Fibroblast of lung (primary cell): Measurements from ENCODE around the gene TLK2. TPM values are rescaled to one million over a fixed set of nuclear protein-coding genes. Genes with fewer than 3 reads are reported as not detected.
"Not testable (repeated sequence)": the region's sequence is repeated elsewhere in the genome, so short reads cannot be mapped to it uniquely, and the experiment has no call there.

Experiments
- DNase-seq, 2 donors: peaks; one replicate each; pipeline versions ENCODE4 v3.0.0 to v3.0.0-alpha.2; 2010; ENCODE audit warnings: low read depth in 2 of 2
- H2AFZ ChIP-seq: 2 replicates; pipeline ENCODE4 v1.5.1; 2012; ENCODE audit warnings: low read length, control low read depth, inconsistent platforms
- H3K27ac ChIP-seq: 2 replicates; pipeline ENCODE4 v1.5.1; 2011; ENCODE audit warnings: low read length, control low read depth; ENCODE audit not compliant: insufficient read depth
- H3K27me3 ChIP-seq: 2 replicates; pipeline ENCODE4 v1.5.1; 2011; ENCODE audit warnings: mild to moderate bottlenecking, low read length; ENCODE audit not compliant: control insufficient read depth, insufficient read depth
- H3K36me3 ChIP-seq: 2 replicates; pipeline ENCODE4 v1.5.1; 2011; ENCODE audit warnings: low read length; ENCODE audit not compliant: control insufficient read depth, insufficient read depth
- H3K4me1 ChIP-seq: 2 replicates; pipeline ENCODE4 v1.5.1; 2011; ENCODE audit warnings: low read length; ENCODE audit not compliant: control insufficient read depth, insufficient read depth; ENCODE audit errors: extremely low read depth
- H3K4me2 ChIP-seq: 2 replicates; pipeline ENCODE4 v1.5.1; 2011; ENCODE audit warnings: low read length, control low read depth; ENCODE audit not compliant: insufficient read depth; ENCODE audit errors: extremely low read depth
- H3K4me3 ChIP-seq, 4 experiments: fragments of 200-600 bp in 1 of 4; sonication (generic) in 1 of 4; replicated peaks in 1 of 4; 2 replicates each; pipeline ENCODE4 v1.5.1; 2011 to 2016; ENCODE audit warnings: low read length in 4 of 4, low read depth in 3 of 4, mild to moderate bottlenecking in 3 of 4, control low read depth in 2 of 4, inconsistent platforms in 1 of 4, mixed read lengths in 1 of 4; ENCODE audit not compliant: insufficient read depth in 1 of 4; ENCODE audit errors: control extremely low read depth in 1 of 4
- H3K79me2 ChIP-seq: 2 replicates; pipeline ENCODE4 v1.5.1; 2012; ENCODE audit warnings: mild to moderate bottlenecking, low read length, inconsistent platforms; ENCODE audit not compliant: control insufficient read depth, insufficient read depth
- H3K9ac ChIP-seq: 2 replicates; pipeline ENCODE4 v1.5.1; 2011; ENCODE audit warnings: mild to moderate bottlenecking, low read length, control low read depth; ENCODE audit not compliant: insufficient read depth
- H3K9me3 ChIP-seq: 2 replicates; pipeline ENCODE4 v1.5.1; 2012; ENCODE audit warnings: low read depth, low read length; ENCODE audit not compliant: control insufficient read depth, insufficient read depth
- H4K20me1 ChIP-seq: 2 replicates; pipeline ENCODE4 v1.5.1; 2011; ENCODE audit warnings: low read length; ENCODE audit not compliant: control insufficient read depth, insufficient read depth; ENCODE audit errors: extremely low read depth
- CTCF ChIP-seq, 2 donors: IDR thresholded peaks in 1 of 2; conservative IDR thresholded peaks in 1 of 2; 1 replicate in 1 of 2; 2 replicates in 1 of 2; pipeline ENCODE4 v1.5.1; 2011 to 2012; ENCODE audit warnings: low read length in 2 of 2, control low read depth in 1 of 2, inconsistent platforms in 1 of 2, low read depth in 1 of 2, mild to moderate bottlenecking in 1 of 2
- EZH2 ChIP-seq: IDR thresholded peaks from 2 replicates; pipeline ENCODE4 v1.5.1; 2012; ENCODE audit warnings: low read length, control low read depth, mild to moderate bottlenecking; ENCODE audit errors: missing control alignments
- polyA plus RNA-seq, 2 donors: library from polyadenylated mRNA; depleted of rRNA in 1 of 2; stranded (reverse) in 1 of 2; unstranded in 1 of 2; fragments of >200 nt; gene quantifications; 2 replicates each; pipeline ENCODE4 v1.2.1, GENCODE V29; 2011 to 2012; ENCODE audit warnings: missing spikeins in 1 of 2
- total RNA-seq: library from RNA; depleted of rRNA; stranded (reverse); fragments of >200 nt; gene quantifications from 2 replicates; pipeline ENCODE4 v1.2.1, GENCODE V29; 2014

The TLK2 gene
- total and polyA plus RNA-seq, 2 donors (not counting 1 experiment from before 2014, with no cell fraction given), result 55.5 to 63.9 TPM

DNA sequence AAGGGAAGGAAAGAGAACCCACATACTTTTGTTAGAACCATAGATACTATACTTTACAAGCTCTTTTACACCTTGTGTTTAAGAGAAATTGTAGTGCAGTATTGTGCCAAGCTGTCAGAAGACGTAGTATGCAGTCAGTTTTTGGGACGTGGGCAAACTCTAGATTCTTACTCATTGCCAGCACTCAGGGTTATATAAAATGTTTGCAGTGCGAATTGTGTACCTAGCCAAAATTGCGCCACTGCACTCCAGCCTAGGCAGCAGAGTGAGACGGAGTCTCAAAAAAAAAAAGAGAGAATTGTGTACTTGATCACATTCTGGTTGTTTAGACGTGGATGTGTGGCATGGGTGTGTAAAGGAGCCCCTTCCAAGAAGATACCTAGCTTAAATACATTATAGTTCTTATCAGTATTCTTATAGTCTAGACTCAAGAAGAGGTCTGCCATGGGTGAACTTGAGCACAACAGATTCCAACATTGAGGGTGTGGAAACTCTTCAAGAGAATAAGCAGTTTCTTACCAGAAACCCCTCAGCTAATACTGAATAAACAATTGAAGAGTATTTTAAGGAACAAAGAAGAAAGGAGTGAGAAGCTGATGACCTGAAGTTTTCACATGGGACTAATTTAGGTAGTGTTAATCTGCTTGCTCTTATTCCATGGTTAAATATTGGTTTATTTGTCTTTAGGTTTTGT is 121.5 kb downstream of the TLK2 start:
- TF ChIP-seq CTCF (conservative IDR thresholded peaks at IDR 0.05 in 1 of 2, IDR thresholded peaks at IDR 0.05 in 1 of 2; ENCODE audit: low read depth in 1 of 2, low read length in 2 of 2) (no peak), EZH2 (no peak)
- Histone ChIP-seq H4K20me1 (no peaks in the 10 kb centered on the region), H3K4me1 (no peaks in the 10 kb centered on the region), H3K36me3 (peaks cover 7% of the 10 kb centered on the region), H3K9ac (no peak overlapping the region), H3K27me3 (no peaks in the 10 kb centered on the region), H3K4me2 (no peak overlapping the region), H3K79me2 (no peaks in the 10 kb centered on the region), H3K27ac (no peak overlapping the region), H3K9me3 (no peaks in the 10 kb centered on the region), H3K4me3 (no peak overlapping the region), H2AFZ (no peak overlapping the region)
- DNase-seq, result no peak

- Histone ChIP-seq H3K4me2 (no peak overlapping the region), H3K9me3 (no peaks in the 10 kb centered on the region), H4K20me1 (no peaks in the 10 kb centered on the region), H3K4me3 (no peak overlapping the region), H3K36me3 (peaks cover 7% of the 10 kb centered on the region), H3K27ac (no peak overlapping the region), H2AFZ (no peak overlapping the region), H3K9ac (no peak overlapping the region), H3K79me2 (no peaks in the 10 kb centered on the region), H3K27me3 (no peaks in the 10 kb centered on the region), H3K4me1 (no peaks in the 10 kb centered on the region)
- TF ChIP-seq CTCF (conservative IDR thresholded peaks at IDR 0.05 in 1 of 2, IDR thresholded peaks at IDR 0.05 in 1 of 2; ENCODE audit: low read depth in 1 of 2, low read length in 2 of 2) (no peak), EZH2 (no peak)
- no peak for DNase-seq
Observed at GRCh38 chr17:62600805-62601204, 122.2 kb downstream of the TLK2 start.

DNA sequence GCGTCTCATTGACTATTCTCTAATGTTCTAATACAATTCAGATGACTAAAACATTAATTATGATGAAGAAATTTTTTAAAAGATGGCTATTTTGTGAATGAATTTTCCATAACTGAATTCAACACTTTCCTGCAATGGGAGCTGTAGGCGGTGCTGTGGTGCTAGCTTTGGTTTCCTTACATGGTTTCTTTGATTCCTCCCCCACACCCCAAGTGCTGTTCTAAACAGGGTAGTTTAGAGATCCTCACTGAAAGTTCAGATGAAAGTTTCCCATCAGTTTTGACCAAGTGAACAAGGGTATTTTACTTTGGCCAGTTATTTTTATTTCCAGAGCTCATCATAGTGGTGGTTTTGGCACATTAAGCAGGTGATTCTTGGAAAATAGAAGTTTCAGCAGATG is 122.8 kb downstream of the TLK2 start:
- no peak overlapping the region for H3K27ac ChIP-seq
- no peaks in the 10 kb centered on the region for H4K20me1 ChIP-seq
- no peak overlapping the region for H2AFZ ChIP-seq
- no peaks in the 10 kb centered on the region for H3K9me3 ChIP-seq
- TF ChIP-seq CTCF (conservative IDR thresholded peaks at IDR 0.05 in 1 of 2, IDR thresholded peaks at IDR 0.05 in 1 of 2; ENCODE audit: low read depth in 1 of 2, low read length in 2 of 2) (peak in 1 of 2 donors; percentile 39), EZH2 (no peak)
- peaks cover 7% of the 10 kb centered on the region for H3K36me3 ChIP-seq
- no peaks in the 10 kb centered on the region for H3K4me1 ChIP-seq
- no peak for DNase-seq
- H3K79me2 ChIP-seq, result no peaks in the 10 kb centered on the region
- H3K4me3 ChIP-seq, result no peak overlapping the region
- H3K27me3 ChIP-seq, result no peaks in the 10 kb centered on the region
- H3K9ac ChIP-seq, result no peak overlapping the region
- H3K4me2 ChIP-seq, result no peak overlapping the region

DNA sequence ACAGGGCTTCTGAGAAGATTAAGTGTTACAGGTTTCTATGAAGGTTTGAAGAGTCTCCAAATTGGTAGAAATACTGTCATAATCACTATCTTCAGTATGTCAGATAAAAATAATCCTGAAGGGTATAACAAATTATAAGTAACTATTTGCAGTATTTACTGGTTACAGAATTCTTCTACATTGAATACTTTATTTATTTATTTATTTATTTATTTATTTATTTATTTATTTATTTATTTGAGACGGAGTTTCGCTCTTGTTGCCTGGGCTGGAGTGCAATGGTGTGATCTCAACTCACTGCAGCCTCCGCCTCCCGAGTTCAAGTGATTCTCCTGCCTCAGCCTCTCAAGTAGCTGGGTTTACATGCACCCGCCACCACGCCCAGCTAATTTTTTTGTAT is 125.2 kb downstream of the TLK2 start:
- H3K4me1 ChIP-seq, H3K9me3 ChIP-seq, H3K4me2 ChIP-seq, H3K4me3 ChIP-seq, H4K20me1 ChIP-seq, H2AFZ ChIP-seq, H3K79me2 ChIP-seq, H3K9ac ChIP-seq, H3K27me3 ChIP-seq, H3K36me3 ChIP-seq, DNase-seq, H3K27ac ChIP-seq: not testable (repeated sequence)
